NCI-H345 treated with DMSO at 0.1 percent for 48 hours (cell line): ENCODE data around the gene SP3.

Source experiments
- DNase-seq: peaks from one replicate; lab custom pipeline; 2025; ENCODE audit not compliant: unreplicated experiment; lab: John Stamatoyannopoulos, UW

Gene SP3

GRCh38 chr2:173860082-173860481 lies 105.1 kb downstream of the SP3 start:
- no peak for DNase-seq

GRCh38 chr2:173858291-173858731 lies 106.9 kb downstream of the SP3 start:
- no peak for DNase-seq
